Neural cell (in vitro differentiated cells): Measurements from ENCODE around the gene ACTN1. TPM values are rescaled to one million over a fixed set of nuclear protein-coding genes. Genes with fewer than 3 reads are reported as not detected.

Source experiments
- H2AFZ ChIP-seq: fragments of 200-600, 300-800 bp; sonication (generic), shearing (Covaris generic); 2 replicates; pipeline ENCODE4 v1.6.0; 2014; ENCODE audit warnings: low read depth, mild to moderate bottlenecking, antibody characterized with exemption, low read length, moderate library complexity
- H3F3A ChIP-seq: fragments of 200-600 bp; shearing (Covaris generic); 2 replicates; pipeline ENCODE4 v1.6.1; 2016; ENCODE audit warnings: mild to moderate bottlenecking, moderate library complexity, mixed read lengths, antibody characterized with exemption, low read length; ENCODE audit not compliant: insufficient read depth, poor library complexity, severe bottlenecking
- H3K27ac ChIP-seq: fragments of 200-600, 300-800 bp; sonication (generic), shearing (Covaris generic); 2 replicates; pipeline ENCODE4 v1.5.1; 2014; ENCODE audit warnings: mild to moderate bottlenecking, low read length, moderate library complexity
- H3K27me3 ChIP-seq: fragments of 300-800, 200-600 bp; sonication (generic), shearing (Covaris generic); 2 replicates; pipeline ENCODE4 v1.6.0; 2014; ENCODE audit warnings: mild to moderate bottlenecking, low read depth, low read length, moderate library complexity; ENCODE audit not compliant: insufficient read depth
- H3K36me3 ChIP-seq: fragments of 300-800, 200-600 bp; sonication (generic), shearing (Covaris generic); 2 replicates; pipeline ENCODE4 v1.5.1; 2014; ENCODE audit warnings: mild to moderate bottlenecking, antibody characterized with exemption, low read length, moderate library complexity; ENCODE audit not compliant: insufficient read depth
- H3K4me2 ChIP-seq: fragments of 300-800, 200-600 bp; sonication (generic), shearing (Covaris generic); 2 replicates; pipeline ENCODE4 v1.6.0; 2014; ENCODE audit warnings: mild to moderate bottlenecking, low read length
- H3K4me3 ChIP-seq: fragments of 300-800, 200-600 bp; sonication (generic), shearing (Covaris generic); 2 replicates; pipeline ENCODE4 v1.5.1; 2014; ENCODE audit warnings: mild to moderate bottlenecking, low read length, moderate library complexity
- H3K79me2 ChIP-seq: fragments of 200-600 bp; shearing (Covaris generic); replicated peaks from 2 replicates; pipeline ENCODE4 v1.6.0; 2014; ENCODE audit warnings: mild to moderate bottlenecking, low read length, moderate library complexity; ENCODE audit not compliant: insufficient read depth
- H3K9ac ChIP-seq: fragments of 300-800, 200-600 bp; sonication (generic), shearing (Covaris generic); 2 replicates; pipeline ENCODE4 v1.6.1; 2016; ENCODE audit warnings: mild to moderate bottlenecking, low read length, mixed read lengths
- H3K9me2 ChIP-seq: fragments of 200-600 bp; shearing (Covaris generic); 2 replicates; pipeline ENCODE4 v1.6.1; 2016; ENCODE audit warnings: mild to moderate bottlenecking, low read length, mixed read lengths; ENCODE audit not compliant: insufficient read depth
- H3K9me3 ChIP-seq: fragments of 200-600, 300-800 bp; sonication (generic), shearing (Covaris generic); 2 replicates; pipeline ENCODE4 v1.6.1; 2016; ENCODE audit warnings: mild to moderate bottlenecking, mixed run types, low read length, moderate library complexity, mixed read lengths
- H4K20me1 ChIP-seq: fragments of 200-600 bp; shearing (Covaris generic); 2 replicates; pipeline ENCODE4 v1.6.1; 2016; ENCODE audit warnings: mild to moderate bottlenecking, mixed run types; ENCODE audit not compliant: insufficient read depth
- EP300 ChIP-seq: fragments of 450-650 bp; conservative IDR thresholded peaks from 2 replicates; pipeline ENCODE4 v1.6.1; 2014; ENCODE audit warnings: antibody characterized with exemption, mild to moderate bottlenecking, moderate library complexity; ENCODE audit not compliant: poor library complexity, severe bottlenecking
- EZH2 ChIP-seq: fragments of 200-600, 300-800 bp; shearing (Covaris generic), sonication (generic); IDR thresholded peaks from 2 replicates; pipeline ENCODE4 v1.6.1; 2014; ENCODE audit warnings: antibody characterized with exemption, low read length, borderline replicate concordance, mild to moderate bottlenecking; ENCODE audit not compliant: insufficient read depth, poor library complexity, severe bottlenecking
- MXI1 ChIP-seq: fragments of 450-650 bp; conservative IDR thresholded peaks from 2 replicates; pipeline ENCODE4 v1.6.1; 2014; ENCODE audit warnings: antibody characterized with exemption, mild to moderate bottlenecking; ENCODE audit not compliant: poor library complexity, severe bottlenecking
- POLR2AphosphoS5 ChIP-seq: IDR thresholded peaks from 2 replicates; pipeline ENCODE4 v1.6.1; 2012
- RAD21 ChIP-seq: fragments of 450-650 bp; conservative IDR thresholded peaks from 2 replicates; pipeline ENCODE4 v1.6.1; 2014; ENCODE audit warnings: antibody characterized with exemption, mild to moderate bottlenecking, moderate library complexity
- SMC3 ChIP-seq: fragments of 450-650 bp; conservative IDR thresholded peaks from 2 replicates; pipeline ENCODE4 v1.6.1; 2014; ENCODE audit warnings: antibody characterized with exemption, mild to moderate bottlenecking, moderate library complexity; ENCODE audit not compliant: poor library complexity
- TAF1 ChIP-seq: IDR thresholded peaks from 2 replicates; pipeline ENCODE4 v1.6.1; 2012; ENCODE audit warnings: low read depth
- polyA plus RNA-seq: library from polyadenylated mRNA; depleted of rRNA; stranded (reverse); fragments of >200 nt; gene quantifications from 2 replicates; pipeline ENCODE4 v1.2.3, GENCODE V29; 2014
- TF ChIP-seq, protein P1 (sequence below): fragments of 450-650 bp; IDR thresholded peaks from 2 replicates; pipeline ENCODE4 v1.5.1; 2014; ENCODE audit warnings: antibody characterized with exemption, mild to moderate bottlenecking, moderate library complexity; ENCODE audit not compliant: poor library complexity, severe bottlenecking
- TF ChIP-seq, protein P2 (sequence below): IDR thresholded peaks from 2 replicates; pipeline ENCODE4 v1.6.1; 2012; ENCODE audit warnings: borderline replicate concordance

The ACTN1 gene
- polyA plus RNA-seq, 1 donor from 2014 or later, result 10.8 TPM

DNA sequence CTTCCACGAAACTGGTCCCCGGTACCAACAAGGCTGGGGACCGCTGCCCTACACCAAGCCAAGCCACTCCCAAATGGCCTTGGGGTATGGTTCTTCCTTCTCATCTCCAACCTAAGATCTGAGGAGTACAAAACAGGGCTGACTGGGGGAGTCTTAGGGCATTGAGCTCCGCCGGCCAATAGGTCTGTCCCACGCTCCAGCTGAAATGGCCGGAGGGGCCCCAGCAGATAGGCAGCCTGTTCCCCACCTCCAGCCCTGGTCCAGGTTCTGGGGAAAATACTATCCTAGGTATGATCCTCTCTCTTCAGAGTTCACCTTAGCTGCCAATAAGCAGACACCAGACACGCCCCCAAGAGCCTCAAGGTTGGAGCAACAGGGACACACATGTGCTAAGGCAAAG, 90.2 kb downstream of the ACTN1 start:
- Histone ChIP-seq H2AFZ (no peak overlapping the region), H3K9me3 (no peaks in the 10 kb centered on the region), H3K4me3 (no peak overlapping the region), H3K79me2 (no peaks in the 10 kb centered on the region), H3K9ac (no peak overlapping the region), H3K4me2 (no peak overlapping the region), H3K9me2 (no peaks in the 10 kb centered on the region), H4K20me1 (no peaks in the 10 kb centered on the region), H3K27ac (no peak overlapping the region), H3K27me3 (no peaks in the 10 kb centered on the region), H3F3A (no peaks in the 10 kb centered on the region), H3K36me3 (peaks cover 5% of the 10 kb centered on the region)
- no peak for TF ChIP-seq SMC3
- TF ChIP-seq TAF1, result no peak
- no peak for TF ChIP-seq RAD21
- TF ChIP-seq, protein P1, sequence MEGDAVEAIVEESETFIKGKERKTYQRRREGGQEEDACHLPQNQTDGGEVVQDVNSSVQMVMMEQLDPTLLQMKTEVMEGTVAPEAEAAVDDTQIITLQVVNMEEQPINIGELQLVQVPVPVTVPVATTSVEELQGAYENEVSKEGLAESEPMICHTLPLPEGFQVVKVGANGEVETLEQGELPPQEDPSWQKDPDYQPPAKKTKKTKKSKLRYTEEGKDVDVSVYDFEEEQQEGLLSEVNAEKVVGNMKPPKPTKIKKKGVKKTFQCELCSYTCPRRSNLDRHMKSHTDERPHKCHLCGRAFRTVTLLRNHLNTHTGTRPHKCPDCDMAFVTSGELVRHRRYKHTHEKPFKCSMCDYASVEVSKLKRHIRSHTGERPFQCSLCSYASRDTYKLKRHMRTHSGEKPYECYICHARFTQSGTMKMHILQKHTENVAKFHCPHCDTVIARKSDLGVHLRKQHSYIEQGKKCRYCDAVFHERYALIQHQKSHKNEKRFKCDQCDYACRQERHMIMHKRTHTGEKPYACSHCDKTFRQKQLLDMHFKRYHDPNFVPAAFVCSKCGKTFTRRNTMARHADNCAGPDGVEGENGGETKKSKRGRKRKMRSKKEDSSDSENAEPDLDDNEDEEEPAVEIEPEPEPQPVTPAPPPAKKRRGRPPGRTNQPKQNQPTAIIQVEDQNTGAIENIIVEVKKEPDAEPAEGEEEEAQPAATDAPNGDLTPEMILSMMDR, result no peak
- no peak for TF ChIP-seq POLR2AphosphoS5
- no peak for TF ChIP-seq EP300
- no peak for TF ChIP-seq EZH2
- TF ChIP-seq MXI1, result no peak
- TF ChIP-seq, protein P2, sequence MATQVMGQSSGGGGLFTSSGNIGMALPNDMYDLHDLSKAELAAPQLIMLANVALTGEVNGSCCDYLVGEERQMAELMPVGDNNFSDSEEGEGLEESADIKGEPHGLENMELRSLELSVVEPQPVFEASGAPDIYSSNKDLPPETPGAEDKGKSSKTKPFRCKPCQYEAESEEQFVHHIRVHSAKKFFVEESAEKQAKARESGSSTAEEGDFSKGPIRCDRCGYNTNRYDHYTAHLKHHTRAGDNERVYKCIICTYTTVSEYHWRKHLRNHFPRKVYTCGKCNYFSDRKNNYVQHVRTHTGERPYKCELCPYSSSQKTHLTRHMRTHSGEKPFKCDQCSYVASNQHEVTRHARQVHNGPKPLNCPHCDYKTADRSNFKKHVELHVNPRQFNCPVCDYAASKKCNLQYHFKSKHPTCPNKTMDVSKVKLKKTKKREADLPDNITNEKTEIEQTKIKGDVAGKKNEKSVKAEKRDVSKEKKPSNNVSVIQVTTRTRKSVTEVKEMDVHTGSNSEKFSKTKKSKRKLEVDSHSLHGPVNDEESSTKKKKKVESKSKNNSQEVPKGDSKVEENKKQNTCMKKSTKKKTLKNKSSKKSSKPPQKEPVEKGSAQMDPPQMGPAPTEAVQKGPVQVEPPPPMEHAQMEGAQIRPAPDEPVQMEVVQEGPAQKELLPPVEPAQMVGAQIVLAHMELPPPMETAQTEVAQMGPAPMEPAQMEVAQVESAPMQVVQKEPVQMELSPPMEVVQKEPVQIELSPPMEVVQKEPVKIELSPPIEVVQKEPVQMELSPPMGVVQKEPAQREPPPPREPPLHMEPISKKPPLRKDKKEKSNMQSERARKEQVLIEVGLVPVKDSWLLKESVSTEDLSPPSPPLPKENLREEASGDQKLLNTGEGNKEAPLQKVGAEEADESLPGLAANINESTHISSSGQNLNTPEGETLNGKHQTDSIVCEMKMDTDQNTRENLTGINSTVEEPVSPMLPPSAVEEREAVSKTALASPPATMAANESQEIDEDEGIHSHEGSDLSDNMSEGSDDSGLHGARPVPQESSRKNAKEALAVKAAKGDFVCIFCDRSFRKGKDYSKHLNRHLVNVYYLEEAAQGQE, result no peak

DNA sequence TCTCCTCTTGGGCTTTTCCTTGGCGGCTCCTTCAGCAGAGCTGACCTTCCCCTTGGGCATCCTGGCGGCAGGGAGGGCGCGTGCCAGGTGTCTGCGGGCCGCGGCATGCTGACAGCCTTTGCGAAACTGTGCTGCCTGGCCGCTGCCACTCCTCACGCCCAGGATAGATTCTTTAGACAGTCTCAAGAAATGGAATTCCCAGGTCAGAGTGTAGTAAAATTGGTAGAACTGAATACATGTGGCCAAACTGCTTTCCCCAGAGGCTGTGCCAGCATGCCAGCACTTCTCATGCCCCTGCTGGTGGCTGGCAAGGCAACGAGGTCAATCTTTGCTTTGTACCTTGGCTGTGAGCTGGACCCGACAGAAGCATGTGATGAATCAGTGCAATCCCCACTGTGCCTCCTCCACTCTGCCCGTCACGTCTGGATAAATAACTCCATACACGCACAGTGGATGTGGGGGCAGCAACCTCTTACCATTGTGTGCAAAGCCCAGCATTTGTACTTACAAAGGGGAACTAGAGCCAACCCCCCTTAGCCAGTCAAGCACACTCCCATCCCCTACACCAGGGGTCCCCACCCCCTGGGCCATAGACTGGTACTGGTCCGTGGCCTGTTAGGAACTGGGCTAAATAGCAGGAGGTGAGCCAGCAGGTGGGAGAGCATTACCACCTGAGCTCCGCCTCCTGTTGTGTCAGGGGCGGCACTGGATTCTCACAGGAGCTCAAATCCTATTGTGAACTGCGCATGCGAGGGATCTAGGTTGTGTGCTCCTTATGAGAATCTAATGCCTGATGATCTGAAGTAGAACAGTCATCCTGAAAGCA, 90.9 kb downstream of the ACTN1 start:
- H3F3A ChIP-seq, result no peaks in the 10 kb centered on the region
- H3K27ac ChIP-seq, result no peak overlapping the region
- no peak overlapping the region for H3K4me3 ChIP-seq
- no peak overlapping the region for H2AFZ ChIP-seq
- H3K27me3 ChIP-seq, result no peaks in the 10 kb centered on the region
- H3K9me3 ChIP-seq, result no peaks in the 10 kb centered on the region
- TF ChIP-seq EP300 (no peak), RAD21 (no peak), SMC3 (no peak), MXI1 (no peak), EZH2 (no peak), TAF1 (no peak)
- TF ChIP-seq, protein P2, result no peak
- no peak overlapping the region for H3K9ac ChIP-seq
- peaks cover 5% of the 10 kb centered on the region for H3K36me3 ChIP-seq
- H3K4me2 ChIP-seq, result no peak overlapping the region
- H3K9me2 ChIP-seq, result no peaks in the 10 kb centered on the region
- no peaks in the 10 kb centered on the region for H4K20me1 ChIP-seq
- no peaks in the 10 kb centered on the region for H3K79me2 ChIP-seq
